Activated CD4-positive, alpha-beta T cell treated with anti-CD3 and anti-CD28 coated beads, Interleukin-2, amount 50 U/mL, for 16 hours (primary cell): ENCODE measurements around the gene MEPE.

ENCODE experiments used
- DNase-seq: peaks from one replicate; pipeline ENCODE4 v3.0.0-alpha.2; 2020

The MEPE gene, protein sequence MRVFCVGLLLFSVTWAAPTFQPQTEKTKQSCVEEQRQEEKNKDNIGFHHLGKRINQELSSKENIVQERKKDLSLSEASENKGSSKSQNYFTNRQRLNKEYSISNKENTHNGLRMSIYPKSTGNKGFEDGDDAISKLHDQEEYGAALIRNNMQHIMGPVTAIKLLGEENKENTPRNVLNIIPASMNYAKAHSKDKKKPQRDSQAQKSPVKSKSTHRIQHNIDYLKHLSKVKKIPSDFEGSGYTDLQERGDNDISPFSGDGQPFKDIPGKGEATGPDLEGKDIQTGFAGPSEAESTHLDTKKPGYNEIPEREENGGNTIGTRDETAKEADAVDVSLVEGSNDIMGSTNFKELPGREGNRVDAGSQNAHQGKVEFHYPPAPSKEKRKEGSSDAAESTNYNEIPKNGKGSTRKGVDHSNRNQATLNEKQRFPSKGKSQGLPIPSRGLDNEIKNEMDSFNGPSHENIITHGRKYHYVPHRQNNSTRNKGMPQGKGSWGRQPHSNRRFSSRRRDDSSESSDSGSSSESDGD

DNA sequence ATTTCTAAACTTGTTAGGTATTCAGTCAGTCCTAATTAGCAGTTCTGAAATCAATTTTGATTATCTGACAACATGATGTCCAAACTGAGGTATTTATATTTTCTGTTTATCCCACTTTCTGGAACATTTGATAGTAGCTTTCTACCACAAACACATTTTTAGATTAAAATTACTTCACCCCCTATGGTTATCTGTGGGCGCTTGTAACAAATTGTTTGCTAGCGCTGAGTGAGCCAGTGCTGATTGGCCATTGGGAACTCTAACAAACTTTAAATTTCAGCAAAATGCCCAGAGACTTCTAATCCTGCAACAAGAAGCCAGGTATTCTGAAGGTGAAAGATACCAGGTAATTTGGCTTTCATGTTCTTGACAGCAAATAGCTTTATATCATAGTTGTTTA, at the start of gene MEPE:
Gene MEPE (plus strand): TSS at position 301 of the 400 bp plus-strand sequence. CDS start 1,746 bp downstream, outside the sequence.
- no peak for DNase-seq

DNA sequence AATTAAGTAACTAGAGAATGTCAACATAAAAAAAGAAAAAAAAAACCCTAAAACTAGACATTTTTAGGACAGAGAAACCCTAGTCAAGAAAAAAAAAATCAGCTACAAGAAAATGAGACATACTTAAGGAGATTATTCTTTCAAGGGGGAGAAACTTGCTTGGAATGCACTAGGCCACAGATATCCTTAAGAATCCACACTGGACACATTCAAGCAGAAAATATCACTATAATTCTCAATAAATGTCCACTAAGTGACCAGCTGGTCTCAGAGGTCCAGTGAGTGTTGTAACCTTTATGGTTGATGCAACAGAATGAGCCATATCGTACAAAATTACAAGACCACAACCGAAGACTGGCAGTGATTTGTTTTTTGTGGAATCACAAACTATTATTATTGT, 49.0 kb upstream of the MEPE start:
- no peak for DNase-seq

DNA sequence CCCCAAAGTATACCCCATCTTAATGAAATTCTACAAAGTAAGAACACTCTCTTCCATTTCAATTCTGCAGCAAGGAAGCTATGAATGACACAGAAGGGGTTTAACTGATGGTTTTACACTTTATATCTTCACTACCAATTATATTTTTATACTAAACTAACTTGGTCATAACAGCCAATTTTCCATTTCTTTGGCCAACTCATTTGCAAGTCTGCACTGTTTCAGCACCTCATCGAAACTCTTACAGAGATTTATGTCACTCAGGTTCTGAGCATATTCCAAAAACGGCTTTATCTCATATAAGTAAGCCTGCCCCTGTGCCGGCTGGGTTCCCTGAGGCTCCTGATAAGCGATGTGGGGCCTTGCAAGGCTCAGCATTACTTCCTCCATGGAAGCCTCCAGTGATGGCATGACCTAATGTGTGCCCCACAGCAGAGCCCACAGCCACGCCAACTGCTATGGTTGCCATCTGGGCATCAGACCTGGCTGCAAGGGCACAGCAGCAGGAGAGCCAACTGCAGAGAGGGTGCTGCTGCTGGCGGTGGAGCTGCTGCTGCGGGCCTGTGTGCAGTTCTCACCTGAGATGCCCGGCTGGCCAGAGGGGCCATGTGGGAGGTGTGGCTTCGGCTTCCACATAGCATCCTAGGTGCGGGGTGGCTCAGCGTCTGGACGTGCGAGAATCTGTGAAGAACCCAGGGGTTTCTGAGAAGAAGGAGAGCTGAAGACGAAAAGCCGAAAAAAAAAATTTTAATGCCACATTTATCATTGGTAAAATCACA, 46.8 kb upstream of the MEPE start:
- DNase-seq, result no peak

DNA sequence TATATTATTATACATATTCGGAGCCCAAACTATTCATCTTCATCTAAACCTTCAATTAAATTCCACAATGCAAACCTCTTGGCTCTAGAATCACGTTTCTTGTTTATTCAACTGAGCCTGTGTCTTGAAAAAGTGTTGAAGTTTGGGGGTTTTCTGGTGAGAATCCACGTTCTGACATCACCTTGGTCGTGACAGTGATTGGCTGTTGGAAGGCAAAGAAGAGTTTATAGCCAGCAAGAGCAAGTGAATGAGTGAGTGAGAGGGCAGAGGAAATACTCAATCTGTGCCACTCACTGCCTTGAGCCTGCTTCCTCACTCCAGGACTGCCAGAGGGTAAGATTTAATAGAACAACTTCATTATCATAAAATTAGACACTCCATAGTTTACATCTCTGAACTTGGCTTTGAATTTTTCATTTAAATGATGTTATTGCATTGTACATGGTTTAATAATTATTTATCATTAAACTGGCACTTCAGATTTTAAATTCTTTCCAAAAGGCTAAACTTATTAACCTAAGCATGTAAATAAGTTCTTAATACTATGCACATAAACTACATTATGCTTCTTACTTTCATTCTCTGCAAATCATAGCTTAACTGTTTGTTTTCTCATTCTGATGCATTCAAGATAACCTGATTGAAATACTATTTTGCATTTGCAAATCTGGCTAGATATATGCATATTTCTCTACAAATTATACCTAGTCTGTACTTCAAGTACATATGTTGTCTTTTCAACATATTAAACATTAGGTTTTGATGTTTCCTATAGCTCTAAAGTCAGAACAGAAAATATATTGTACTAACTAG, 33.3 kb upstream of the MEPE start, which contains the start of gene IBSP:
Gene IBSP (plus strand): TSS at position 254 of the 813 bp plus-strand sequence. CDS start 2,808 bp downstream, outside the sequence.
- no peak for DNase-seq

DNA sequence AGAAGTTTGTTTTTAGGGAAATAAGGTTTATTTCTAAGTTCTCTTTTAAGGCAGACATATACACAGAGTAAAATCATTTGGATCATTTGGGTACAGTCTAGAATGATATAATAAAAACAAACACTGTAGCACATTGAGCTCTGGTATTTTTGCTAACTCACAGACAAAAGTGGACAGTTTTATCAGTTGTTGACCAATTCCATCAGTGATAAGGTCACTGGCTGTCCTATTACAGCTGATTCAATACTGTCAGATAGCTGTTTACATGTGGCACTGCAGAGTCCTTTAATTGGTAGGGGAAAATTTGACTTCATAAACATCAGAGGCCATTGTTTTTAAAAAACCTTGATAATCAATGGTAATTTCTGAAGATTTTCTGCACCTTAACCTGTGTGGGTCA, 29.9 kb upstream of the MEPE start:
- DNase-seq, result no peak

DNA sequence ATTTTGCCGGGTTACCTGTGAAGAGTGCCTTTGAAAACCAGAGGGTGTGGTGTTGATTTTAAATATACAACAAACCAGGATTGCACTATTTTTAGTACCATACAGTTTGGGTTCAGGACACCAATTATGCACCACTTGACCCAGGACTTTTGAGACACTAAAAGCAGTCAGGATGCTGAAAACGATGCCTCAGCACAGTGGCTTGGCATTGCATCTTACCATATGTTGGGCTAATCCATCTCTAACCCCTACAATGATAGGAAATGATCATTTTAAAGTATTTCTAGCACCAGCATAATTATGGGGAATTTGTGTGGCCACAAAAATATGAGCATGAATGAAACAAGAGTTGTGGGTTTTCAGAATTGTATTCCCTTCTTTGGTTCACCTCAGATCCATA, 29.3 kb upstream of the MEPE start:
- DNase-seq, result no peak

DNA sequence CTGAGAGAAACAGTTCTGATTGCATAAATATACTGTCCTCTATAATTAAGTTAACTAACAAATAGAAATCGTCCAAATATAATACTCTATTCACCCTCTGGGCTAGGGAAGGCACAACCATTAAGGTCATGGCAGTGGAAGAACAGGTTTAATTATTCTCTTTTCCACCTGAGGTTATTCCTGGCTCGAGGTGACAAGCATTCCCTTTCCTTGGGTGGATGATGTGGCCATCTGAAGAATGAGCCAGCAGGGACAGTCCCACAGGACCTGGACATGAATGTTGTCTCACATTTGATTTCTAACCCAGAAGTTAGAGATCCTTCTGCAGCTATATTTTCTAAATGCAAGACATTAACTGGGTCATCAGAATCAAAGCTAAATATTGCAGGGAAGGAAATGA, 27.9 kb upstream of the MEPE start:
- DNase-seq, result no peak

DNA sequence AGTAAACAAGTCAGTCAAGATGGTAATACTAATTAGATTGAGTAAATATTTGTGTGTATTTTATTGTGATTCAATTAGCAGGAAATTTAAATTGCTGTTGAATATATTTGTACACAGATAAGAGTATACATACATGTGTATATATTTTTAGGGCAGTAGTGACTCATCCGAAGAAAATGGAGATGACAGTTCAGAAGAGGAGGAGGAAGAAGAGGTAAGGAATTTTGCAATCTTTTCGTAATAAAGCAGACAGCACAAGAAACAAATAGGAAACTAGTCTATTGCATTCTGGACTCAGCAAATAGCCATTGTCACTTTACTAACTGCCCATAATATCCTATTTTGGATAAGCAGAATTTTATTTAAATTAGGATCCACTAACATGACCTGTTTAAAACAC, 26.8 kb upstream of the MEPE start:
- DNase-seq, result no peak

DNA sequence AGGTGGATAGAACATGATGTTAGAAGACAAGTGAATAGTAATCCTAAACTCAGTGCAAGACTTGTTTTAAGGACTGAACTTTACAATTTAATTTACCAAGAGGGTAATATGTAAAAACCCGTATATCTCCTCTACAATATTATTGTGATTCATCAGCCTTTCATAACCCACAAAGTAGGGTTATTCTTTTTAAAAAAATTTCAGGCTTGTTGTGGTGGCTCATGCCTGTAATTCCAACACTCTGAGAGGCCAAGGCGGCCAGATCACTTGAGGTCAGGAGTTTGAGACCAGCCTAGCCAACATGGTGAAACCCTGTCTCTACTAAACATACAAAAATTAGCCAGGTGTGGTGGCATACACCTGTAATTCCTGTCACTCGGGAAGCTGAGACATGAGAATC, 26.2 kb upstream of the MEPE start:
- no peak for DNase-seq

DNA sequence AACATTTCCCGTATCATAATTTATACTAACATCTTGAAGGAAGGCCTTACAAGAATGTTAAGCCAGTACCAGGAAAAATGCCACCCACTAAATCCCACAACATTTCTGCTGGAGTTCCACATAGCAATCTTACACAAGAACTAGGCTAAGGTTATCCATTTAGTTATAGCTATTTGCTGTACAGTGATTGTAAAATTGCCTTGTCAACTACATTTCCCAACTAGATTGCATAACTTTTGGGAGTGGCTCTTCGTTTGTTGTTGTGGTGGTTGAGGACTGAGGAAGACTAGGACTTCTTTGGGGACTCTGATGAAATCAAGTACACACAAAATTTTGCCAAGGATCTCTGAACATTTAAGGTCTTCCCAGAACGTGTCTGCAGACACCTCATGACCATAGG, 25.4 kb upstream of the MEPE start:
- no peak for DNase-seq

DNA sequence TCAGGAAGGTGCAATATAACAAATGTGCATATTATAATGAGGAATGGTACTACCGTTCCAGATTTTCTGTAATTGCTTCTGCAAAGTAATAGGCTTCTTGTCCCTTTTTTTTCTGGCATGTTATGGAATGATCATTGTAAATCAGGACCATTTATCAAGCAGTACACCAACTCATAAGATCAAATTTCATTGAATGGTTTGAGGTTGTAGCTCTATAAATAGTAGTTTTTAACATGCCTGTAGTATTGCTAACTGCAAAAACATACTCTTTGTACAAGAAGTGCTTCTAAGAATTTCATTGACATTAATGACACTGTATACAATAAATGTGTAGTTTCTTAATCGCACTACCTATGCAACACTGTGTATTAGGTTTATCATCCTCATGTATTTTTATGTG, 20.8 kb upstream of the MEPE start:
- no peak for DNase-seq

DNA sequence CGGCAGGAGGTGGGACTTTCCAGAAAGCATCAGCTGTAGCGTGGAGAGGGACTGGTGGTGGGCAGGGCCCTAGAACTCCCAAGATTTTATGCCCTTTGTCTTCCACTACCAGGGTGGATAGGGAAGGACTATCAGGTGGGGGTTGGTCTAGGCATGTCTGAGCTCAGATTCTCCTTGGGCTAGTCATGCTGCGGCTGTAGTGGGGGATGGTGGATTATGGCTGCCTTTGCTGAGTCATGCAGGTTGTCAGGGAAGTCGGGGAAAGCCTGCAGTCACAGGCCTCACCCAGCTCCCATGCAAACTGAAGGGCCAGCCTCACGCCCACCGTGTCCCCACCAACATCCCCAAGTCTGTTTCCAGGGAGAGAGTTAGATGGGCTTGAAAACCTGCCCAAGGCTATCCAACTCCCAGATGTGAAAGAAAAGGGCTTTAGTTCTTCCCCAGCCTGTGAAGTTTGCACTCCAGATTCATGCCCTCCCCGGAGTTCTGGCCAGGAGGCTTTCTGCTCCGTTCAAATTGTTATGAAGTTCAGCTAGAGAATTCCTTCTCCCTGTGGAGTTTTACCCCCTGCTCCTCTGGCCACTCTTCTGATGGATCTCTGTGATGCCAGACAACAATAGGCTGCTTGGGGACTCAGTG, 13.4 kb upstream of the MEPE start:
- no peak for DNase-seq

DNA sequence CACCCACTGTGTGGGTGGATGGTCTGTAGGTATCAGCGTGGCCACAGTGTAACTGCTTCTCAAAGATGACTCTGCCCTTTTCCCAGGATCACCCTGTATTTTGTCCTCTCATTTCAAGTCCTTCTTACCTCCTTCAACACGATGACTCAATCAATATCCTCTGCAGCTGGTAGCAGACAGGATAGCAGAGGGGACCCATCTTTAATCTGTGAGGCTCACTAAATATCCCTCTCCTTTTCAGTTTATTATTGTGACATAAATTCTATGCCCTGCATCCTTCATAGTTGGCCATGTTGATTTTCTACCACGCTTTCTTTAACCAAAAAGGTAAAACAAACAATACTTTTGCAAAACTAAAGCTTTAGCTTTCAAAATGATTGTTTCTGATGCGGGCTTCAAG, 9.6 kb upstream of the MEPE start:
- no peak for DNase-seq

DNA sequence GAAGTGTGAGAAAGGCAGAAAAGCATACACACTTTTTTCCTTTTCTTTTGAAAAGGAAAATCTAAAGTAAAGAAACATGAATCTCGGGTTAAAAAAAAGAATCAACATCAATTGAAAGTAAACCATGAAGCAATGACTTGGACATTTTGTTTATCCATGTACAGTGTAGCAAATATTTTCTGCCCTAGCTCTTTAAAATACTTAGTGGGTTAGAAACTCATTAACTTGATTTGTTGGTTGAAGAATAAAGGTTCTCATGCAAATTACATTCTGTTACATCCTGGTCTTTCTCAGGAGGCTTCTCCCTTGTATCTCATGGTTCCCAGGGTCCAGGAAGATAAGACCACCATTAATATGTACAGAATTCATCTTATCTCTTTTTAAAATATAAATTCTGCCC, 9.0 kb upstream of the MEPE start:
- DNase-seq, result no peak

DNA sequence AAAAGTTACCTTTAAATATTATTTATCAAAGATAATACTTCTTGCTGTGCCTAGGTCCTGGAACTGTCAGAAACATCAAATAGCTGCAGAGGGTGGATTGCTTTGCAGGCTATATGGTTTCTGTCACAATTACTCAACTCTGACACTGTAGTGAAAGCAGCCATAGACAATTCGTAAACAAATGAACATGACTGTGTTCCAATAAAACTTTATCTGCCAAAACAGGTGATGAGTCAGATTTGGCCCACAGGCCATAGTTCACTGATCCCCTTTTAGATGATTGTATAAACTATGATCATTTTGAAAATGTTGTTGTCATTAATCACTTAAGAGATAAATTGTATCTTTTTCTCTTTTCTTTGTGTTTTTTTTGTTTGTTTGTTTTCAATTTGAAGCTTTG, 8.4 kb upstream of the MEPE start:
- no peak for DNase-seq

DNA sequence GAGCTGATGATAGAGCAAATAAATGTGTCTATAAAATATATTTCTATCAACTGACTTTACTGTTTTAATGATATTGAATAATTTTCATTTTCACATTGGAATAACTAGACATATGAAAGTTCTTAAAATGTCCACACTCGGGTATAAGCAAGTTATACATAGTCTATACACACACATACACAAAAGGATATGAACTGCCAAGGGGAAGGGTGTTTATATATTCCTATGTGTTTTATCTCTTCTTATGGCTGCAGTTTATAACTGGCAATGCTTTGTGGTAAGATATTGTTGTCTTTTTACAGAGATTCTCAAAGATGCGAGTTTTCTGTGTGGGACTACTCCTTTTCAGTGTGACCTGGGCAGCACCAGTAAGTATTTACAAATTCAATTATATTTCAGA, 1.6 kb downstream of the MEPE start:
- DNase-seq, result no peak

DNA sequence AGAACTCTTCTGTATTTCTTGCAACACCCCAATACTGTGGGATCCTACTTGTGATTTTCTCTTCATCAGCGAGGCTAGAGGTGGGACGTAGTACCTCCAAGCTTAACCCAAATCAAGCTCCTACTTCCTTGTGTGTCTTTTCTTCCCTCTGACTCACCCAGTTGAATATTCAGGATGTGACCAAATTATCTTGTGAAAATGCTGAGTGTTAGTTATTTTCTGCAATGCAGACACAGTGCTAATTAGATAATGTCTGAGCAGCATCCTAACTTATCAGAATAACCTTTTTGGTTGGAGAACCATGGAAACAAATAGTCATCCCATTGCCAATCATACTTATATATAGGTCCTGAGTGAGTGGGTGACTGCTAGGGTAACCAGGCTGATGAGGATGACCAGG, 2.4 kb downstream of the MEPE start:
- no peak for DNase-seq

DNA sequence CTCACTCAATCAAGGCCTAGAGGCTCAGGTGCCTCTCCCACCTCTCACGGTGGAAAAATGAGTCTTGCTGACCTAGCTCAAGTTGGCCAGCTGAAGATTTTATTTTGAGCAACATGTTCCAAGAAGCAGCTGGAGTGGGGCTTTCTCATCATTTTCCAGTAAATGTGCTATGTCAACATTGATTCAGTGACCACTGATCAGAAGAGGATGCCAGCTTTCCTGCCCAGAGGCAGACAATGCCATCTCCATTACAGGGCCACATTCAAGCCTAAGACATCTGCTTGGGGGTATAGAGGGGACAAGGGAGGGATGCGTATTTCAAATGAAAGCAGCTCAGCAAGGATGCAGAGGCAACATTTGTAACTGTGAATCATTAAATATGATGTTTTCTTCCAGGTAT, 3.0 kb downstream of the MEPE start:
- DNase-seq, result no peak

DNA sequence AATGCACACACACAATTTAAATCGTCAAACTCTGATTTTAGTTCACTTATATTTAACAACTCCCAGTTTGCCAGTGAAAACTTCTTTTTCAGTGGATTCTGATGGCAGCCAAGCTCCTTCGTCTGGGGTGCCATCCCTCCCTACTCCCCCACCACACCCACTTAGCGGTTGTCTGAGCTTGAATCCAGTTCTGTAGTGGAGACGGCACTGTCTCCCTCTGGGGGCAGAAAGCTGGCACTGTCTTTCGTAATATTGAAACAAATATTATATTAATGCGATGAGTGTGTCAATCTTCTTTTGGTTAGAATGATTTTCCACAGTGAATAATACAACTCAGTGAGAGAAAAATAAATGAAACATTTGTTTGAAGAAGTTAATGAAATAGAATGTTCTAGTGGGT, 5.4 kb downstream of the MEPE start:
- DNase-seq, result no peak

DNA sequence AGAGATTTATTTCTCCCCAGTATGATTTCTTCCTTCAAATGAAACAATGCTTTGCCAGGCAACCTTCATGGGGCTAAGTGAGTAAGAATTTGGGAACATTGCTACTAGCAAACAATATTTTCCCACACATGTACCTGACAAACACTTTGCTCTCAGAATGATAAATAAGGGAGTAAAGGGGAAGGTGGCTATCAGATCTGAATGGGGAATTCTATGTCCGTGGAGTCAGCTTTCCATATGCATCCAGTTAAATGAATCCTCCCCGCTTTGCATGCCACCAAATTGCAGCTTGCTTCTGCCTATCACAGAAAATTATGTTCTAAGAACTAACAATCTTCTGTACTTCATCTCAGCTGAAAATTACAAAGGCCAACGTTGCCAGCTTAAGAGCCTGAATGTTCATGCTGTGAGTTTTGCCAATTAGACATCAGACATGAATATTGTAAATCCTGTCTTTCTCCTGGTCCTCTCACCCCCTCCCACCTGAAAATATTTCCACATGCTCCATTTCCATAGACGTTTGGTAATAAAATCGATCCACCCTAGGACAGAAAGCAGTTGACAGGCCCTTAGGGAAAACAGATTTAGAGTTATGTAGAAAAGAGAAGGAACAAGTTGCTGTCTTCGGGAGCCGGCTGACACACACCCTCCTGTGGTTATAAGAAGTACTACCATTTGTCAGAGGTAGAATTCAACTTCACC, 6.3 kb downstream of the MEPE start:
- peak; percentile 25 for DNase-seq

DNA sequence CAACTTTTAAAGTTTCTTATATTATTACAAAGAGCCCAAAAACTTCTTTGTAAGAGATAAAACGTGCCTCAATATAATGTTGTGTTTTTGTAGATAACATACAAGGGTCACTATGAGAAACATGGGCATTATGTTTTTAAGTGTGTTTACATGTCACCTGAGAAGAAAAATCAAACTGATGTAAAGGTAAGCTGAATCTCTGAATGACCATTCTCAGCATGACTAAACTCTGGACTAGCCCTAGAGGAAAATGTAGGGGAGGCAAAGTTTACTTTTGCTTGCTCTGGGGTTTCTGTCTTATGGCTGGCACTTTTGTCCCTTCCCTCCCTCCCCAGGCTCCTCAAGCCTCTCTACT, 6.8 kb downstream of the MEPE start:
- no peak for DNase-seq

DNA sequence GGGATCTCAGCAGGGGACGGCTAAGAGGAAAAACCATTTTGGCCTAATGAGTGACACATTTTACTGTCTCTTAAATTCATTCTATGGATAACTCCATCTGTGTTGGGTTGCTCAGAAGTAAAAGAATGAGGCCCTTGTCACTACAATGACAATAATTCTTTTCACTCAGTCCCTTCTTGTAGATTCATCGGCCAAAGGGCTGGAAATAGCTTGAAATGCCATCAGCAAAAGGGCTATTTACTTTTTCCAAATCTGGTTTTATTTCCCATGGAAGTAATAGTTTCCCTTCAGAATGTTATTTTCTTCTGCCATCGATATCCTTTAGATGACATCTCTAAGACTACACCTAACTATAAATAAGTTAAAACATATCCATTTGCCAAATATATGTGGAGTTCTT, 7.4 kb downstream of the MEPE start:
- no peak for DNase-seq
